IPS-20b (cell line): ENCODE measurements around the gene TAF1B.

Experiments
- H3K27ac ChIP-seq: one replicate; pipeline ENCODE4 v1.5.1; 2013; ENCODE audit warnings: low read length
- H3K27me3 ChIP-seq: 2 replicates; pipeline ENCODE4 v1.6.1; 2013; ENCODE audit warnings: mild to moderate bottlenecking, low read length, inconsistent platforms; ENCODE audit not compliant: insufficient read depth
- H3K36me3 ChIP-seq: 2 replicates; pipeline ENCODE4 v1.6.1; 2013; ENCODE audit warnings: low read depth, mild to moderate bottlenecking, inconsistent platforms, low read length, moderate library complexity; ENCODE audit not compliant: insufficient read depth
- H3K4me1 ChIP-seq: 2 replicates; pipeline ENCODE4 v1.6.1; 2013; ENCODE audit warnings: mild to moderate bottlenecking, control low read depth, inconsistent platforms, low read length, moderate library complexity; ENCODE audit not compliant: insufficient read depth
- H3K4me3 ChIP-seq: 2 replicates; pipeline ENCODE4 v1.5.1; 2013; ENCODE audit warnings: mild to moderate bottlenecking, low read length, inconsistent platforms
- H3K9ac ChIP-seq: 2 replicates; pipeline ENCODE4 v1.6.1; 2013; ENCODE audit warnings: low read depth, mild to moderate bottlenecking, inconsistent platforms, low read length, moderate library complexity
- H3K9me3 ChIP-seq: 2 replicates; pipeline ENCODE4 v1.6.1; 2013; ENCODE audit warnings: mild to moderate bottlenecking, low read depth, low read length, inconsistent platforms; ENCODE audit not compliant: insufficient read depth

The TAF1B gene

DNA sequence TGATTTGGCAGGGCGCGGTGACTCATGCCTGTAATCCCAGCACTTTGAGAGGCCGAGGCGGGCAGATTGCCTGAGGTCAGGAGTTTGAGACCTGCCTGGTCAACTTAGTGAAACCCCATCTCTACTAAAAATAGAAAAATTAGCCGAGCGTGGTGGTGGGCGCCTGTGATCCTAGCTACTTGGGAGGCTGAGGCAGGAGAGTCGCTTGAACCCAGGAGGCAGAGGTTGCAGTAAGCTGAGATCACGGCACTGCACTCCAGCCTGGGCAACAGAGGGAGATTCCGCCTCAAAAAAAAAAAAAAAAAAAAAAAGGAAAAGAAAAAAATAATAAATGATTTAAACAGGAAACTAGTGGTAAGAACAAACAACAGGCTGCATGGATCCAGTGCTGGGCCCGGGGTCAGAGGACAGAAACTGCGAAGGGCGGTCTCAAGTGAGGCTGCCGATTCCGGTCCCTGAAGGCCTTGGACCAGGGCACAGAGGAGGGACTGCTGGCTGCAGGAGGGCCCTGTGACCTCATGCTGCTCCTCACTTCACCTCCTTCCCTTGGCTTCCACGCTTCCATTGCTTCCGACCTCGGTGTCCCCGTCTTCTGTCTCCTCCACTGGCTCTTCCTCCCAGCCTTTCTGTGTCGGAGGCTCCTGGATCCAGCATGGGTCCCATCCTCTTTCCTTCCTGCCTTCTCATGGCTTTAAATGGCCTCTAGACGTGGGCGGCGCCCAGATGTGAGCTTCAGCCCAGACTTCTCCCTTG is 106.1 kb downstream of the TAF1B start:
- Histone ChIP-seq H3K9ac (no peak overlapping the region), H3K36me3 (no peaks in the 10 kb centered on the region), H3K27ac (no peak overlapping the region), H3K27me3 (peaks cover 54% of the 10 kb centered on the region), H3K4me1 (no peaks in the 10 kb centered on the region), H3K4me3 (no peak overlapping the region), H3K9me3 (no peaks in the 10 kb centered on the region)

DNA sequence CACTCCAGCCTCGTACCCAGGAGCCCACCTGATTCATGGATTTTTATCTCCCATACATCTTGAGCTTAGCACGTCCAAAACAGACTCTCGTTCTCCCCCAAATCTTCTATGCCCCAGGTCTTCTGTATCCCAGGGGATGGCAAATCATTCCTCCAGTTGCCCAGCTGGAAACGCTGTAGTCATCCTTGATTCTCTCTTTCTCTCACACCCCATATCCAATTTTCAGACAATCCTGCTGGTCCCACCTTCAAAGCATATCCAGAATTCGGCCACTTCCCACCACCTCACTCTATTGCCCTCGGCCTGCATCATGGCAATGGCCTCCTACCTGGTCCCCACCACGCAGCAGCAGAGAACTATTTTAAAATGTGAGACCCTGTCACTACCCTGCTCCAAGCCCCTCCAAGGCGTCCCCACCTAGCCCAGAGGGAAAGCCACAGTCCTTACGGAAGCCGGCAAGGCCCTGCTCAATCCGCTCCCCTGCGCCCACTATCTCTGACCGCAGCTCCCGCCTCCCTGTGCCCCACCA is 106.8 kb downstream of the TAF1B start:
- H3K9me3 ChIP-seq = no peaks in the 10 kb centered on the region
- no peak overlapping the region for H3K9ac ChIP-seq
- H3K4me1 ChIP-seq = no peaks in the 10 kb centered on the region
- peak overlapping the region; percentile 67; the same call in 1 of the 2 replicates for H3K4me3 ChIP-seq
- no peaks in the 10 kb centered on the region for H3K36me3 ChIP-seq
- H3K27ac ChIP-seq = no peak overlapping the region
- peaks cover 60% of the 10 kb centered on the region for H3K27me3 ChIP-seq

DNA sequence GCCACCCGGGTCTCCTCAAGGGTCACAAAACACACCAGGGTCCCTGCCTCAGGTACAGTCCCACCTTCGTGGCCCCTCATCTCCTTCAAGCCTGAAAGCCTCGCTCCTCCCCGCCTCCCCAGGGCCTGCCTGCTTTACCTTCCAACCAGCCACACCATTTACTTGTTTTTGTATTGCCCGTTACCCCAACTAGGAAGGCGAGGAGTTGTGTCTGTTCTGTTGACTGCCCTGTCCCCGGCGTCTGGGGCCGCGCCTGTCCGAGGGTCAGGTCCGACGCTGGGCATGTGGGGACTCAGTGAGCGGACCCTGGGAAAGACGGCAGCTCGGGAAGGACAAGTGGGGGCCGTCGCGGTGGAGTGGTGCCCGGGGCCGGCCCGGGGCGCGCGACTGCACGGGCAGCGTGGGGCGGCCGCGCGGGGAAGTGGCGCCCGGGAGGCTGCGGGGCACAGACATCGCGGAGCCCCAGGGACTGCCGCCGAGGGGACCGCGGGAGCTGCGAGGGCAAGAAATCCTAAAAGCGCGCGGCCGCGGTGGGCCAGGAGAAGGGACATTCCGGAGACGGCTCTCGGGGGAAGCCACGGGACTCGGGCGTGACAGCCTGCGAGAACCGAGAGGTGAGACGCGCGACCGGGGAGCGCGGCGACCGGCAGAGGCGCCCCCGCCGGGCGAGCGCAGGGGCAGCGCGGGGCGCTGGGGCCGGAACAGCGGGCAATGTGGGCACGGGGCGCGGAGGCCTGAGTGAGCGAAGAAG is 107.4 kb downstream of the TAF1B start:
- Histone ChIP-seq H3K9ac (no peak overlapping the region), H3K27ac (no peak overlapping the region), H3K9me3 (no peaks in the 10 kb centered on the region), H3K4me3 (peak overlapping the region; percentile 67; the same call in 1 of the 2 replicates), H3K4me1 (no peaks in the 10 kb centered on the region), H3K36me3 (no peaks in the 10 kb centered on the region), H3K27me3 (peaks cover 62% of the 10 kb centered on the region)

DNA sequence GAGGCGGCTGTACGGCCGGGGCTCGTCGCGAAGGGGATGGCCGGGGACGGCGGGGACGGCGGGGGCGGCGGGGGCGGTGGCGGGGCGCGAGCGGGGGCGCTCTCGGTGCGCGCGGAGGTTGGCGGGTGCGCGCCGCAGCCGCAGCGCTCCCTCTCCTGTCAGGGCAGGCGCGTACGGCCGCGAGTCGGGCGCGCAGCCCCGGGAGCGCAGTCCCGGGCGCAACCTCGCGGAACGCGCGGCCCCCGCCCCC is 107.9 kb downstream of the TAF1B start:
- peaks cover 62% of the 10 kb centered on the region for H3K27me3 ChIP-seq
- H3K4me3 ChIP-seq = peak overlapping the region; percentile 67; the same call in 1 of the 2 replicates
- H3K9ac ChIP-seq = no peak overlapping the region
- H3K9me3 ChIP-seq = no peaks in the 10 kb centered on the region
- H3K27ac ChIP-seq = no peak overlapping the region
- H3K36me3 ChIP-seq = no peaks in the 10 kb centered on the region
- H3K4me1 ChIP-seq = no peaks in the 10 kb centered on the region

DNA sequence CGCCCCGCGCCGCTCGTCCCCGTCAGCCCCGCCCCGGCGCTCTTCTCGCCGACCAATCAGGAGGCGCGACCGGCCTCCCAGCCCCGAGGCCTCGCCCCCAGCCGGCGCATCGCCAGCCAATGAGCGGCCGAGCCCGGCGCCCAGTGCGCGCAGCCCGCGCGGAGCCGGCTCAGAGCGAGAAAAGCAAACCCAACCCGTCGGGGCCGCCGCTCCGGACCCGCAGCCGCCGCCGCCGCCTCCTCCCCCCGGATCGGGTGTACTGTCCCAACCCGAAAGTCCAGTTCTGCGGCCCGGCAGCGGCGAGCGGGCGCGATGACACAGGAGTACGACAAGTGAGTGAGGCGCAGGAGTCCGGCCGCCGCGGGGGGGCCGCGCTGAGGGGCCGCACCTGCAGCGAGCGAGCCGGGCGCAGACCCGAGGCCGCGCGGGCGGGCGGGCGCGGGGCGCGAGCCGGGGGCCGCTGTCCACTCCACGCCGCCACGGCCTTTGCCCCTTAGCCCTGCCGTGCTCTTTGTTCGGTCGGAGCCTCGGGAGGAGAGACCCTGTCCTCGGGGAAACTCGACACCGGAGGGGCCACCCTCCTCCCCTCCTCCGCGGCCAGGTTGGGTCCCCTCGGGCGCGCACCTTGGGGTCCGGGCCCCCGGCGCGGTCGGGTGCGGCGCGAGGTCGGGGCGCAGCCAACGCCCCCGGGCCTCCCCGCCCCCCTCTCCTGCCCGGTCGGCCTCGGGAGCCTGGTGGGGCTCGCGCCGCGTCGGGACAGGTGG is 108.4 kb downstream of the TAF1B start, which contains the start of gene GRHL1:
TSS of gene GRHL1 (plus strand) at position 172 of the 764 bp plus-strand sequence. CDS start at position 313, 141 bp downstream.
- H3K9ac ChIP-seq = no peak within 1 kb of the TSS
- no peaks in the 10 kb centered on the region for H3K36me3 ChIP-seq
- no peaks in the 10 kb centered on the region for H3K4me1 ChIP-seq
- H3K9me3 ChIP-seq = no peaks in the 10 kb centered on the region
- H3K4me3 ChIP-seq = peak within 1 kb of the TSS; percentile 67
- no peak within 1 kb of the TSS for H3K27ac ChIP-seq
- H3K27me3 ChIP-seq = peaks cover 62% of the 10 kb centered on the region

DNA sequence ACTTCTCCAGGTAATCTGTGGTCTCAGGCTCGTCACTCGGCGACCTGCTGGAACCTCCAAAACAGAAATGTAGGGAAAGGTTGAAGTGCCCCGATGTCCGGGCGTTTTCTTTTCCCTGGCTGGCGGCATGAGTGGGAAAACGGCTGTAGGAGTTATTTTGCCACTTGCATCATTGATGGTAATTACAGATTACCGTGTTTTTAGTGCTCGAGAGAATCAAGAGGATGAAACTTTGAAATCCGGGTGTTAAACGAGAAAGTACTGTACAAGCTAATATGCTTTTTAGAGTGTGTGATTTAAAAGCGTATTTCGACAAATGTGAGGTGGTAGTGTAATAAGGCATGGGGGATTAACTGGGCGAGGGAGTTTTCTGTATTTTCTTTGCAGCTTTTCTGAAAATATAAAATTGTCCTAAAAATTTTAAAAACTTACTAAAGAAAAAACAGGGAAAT is 109.0 kb downstream of the TAF1B start:
- Histone ChIP-seq H3K4me3 (peak overlapping the region; percentile 41), H3K9me3 (no peaks in the 10 kb centered on the region), H3K27me3 (peaks cover 62% of the 10 kb centered on the region), H3K9ac (no peak overlapping the region), H3K27ac (no peak overlapping the region), H3K36me3 (no peaks in the 10 kb centered on the region), H3K4me1 (no peaks in the 10 kb centered on the region)

DNA sequence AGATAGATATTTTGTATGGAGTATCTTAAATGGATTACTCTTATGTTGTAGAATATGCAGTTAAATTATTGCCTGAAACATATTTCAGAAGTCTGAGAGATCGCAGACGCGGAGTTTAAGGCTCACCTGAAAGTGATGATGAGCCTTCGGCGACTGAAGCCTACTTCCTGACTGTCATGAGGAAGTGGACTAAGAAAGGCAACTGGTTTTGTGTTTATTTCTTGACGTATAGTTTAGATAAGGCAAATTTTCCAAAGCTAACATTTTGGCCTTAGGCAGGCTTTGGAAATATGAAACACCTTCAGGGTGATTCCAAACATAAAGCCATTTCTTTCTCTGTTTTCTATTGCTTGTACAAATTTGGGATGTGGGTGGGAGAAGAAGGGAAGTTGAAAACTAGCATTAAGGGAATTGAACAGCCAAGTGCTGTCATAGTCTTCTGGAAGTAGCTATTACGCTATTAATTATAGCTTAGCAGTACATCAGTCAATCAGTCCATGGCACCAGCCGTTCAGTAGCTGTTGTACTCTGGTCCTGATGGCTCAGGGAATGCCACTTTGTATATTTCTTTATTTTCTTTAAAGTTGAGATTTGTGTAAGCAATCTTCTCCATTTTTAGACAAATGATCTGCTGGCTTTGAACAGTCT is 109.7 kb downstream of the TAF1B start:
- H3K36me3 ChIP-seq = no peaks in the 10 kb centered on the region
- H3K9me3 ChIP-seq = no peaks in the 10 kb centered on the region
- peaks cover 62% of the 10 kb centered on the region for H3K27me3 ChIP-seq
- no peaks in the 10 kb centered on the region for H3K4me1 ChIP-seq
- no peak overlapping the region for H3K27ac ChIP-seq
- H3K9ac ChIP-seq = no peak overlapping the region
- no peak overlapping the region for H3K4me3 ChIP-seq

DNA sequence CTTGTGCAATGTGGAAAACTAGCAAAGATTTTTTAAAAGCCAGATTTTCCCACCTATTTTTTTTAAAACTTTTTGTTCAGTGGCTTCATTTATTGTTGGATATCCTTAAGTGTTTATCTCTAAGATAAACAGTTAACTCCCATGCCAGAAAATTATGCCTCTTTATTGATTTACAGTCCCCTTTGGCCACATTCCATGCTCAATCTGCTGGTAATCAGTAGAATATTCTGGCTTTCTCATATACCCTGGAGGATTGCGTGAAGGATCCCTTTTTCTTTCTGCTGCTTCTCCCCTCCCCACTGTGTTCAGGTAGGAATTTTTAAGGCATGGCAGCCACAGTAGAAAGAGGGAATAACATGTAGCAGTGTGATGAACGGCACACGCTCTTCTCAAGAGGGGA is 110.9 kb downstream of the TAF1B start:
- no peak overlapping the region for H3K9ac ChIP-seq
- H3K4me1 ChIP-seq = no peaks in the 10 kb centered on the region

DNA sequence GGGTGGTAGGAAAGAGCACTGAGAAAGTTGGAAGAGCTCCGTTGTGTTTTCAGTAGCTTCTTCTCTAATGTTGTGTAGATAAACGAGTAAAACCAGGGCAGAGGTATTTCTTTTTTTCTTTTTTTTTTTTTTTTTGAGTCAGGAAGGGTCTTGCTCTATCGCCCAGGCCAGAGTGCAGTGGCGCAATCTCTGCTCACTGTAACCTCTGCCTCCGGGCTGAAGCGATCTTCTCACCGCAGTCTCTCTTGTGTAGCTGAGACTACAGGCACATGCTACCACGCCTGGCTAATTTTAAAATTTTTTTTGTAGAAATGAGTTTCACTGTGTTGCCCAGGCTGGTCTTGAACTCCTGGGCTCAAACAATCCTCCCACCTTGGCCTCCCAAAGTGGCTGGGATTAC is 114.8 kb downstream of the TAF1B start:
- Histone ChIP-seq H3K4me3 (no peak overlapping the region), H3K4me1 (no peaks in the 10 kb centered on the region), H3K9ac (no peak overlapping the region), H3K36me3 (no peaks in the 10 kb centered on the region), H3K9me3 (no peaks in the 10 kb centered on the region), H3K27me3 (peaks cover 21% of the 10 kb centered on the region), H3K27ac (no peak overlapping the region)

More for the DNA sequence above, 110.9 kb downstream of the TAF1B start:
- Histone ChIP-seq H3K27me3 (peaks cover 53% of the 10 kb centered on the region), H3K4me3 (no peak overlapping the region), H3K27ac (no peak overlapping the region), H3K36me3 (no peaks in the 10 kb centered on the region), H3K9me3 (no peaks in the 10 kb centered on the region)

DNA sequence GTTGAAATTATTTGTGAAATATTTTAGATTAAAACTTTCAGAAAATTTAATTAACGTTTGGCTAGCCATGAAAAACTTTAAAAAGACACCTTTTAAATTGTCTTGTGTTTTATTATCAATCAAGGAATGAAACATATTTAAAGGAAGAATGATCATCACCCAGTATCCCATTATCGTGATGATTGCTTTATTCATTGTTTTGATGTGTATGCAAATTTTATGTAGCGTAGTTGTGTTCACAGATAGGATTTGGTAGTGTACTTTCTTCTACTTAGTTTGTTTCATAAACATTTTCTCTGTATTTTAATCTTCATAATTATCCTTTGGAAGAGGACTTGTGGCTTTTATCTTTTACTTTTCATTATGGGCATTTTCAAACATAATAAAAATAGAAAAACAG is 116.0 kb downstream of the TAF1B start:
- H3K27me3 ChIP-seq = peaks cover 9% of the 10 kb centered on the region
- H3K27ac ChIP-seq = no peak overlapping the region
- H3K9me3 ChIP-seq = no peaks in the 10 kb centered on the region
- no peaks in the 10 kb centered on the region for H3K36me3 ChIP-seq
- no peak overlapping the region for H3K4me3 ChIP-seq
- H3K4me1 ChIP-seq = no peaks in the 10 kb centered on the region
- H3K9ac ChIP-seq = no peak overlapping the region

DNA sequence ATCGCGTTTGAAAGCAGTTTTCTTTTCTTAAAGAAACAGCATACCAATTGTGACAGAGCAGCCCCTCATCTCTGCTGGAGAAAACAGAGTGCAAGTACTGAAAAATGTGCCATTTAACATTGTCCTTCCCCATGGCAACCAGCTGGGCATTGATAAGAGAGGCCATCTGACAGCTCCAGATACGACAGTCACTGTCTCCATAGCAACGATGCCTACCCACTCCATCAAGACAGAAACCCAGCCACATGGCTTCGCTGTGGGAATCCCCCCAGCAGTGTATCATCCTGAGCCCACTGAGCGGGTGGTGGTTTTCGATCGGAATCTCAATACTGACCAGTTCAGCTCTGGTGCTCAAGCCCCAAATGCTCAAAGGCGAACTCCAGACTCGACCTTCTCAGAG is 117.7 kb downstream of the TAF1B start:
- no peaks in the 10 kb centered on the region for H3K9me3 ChIP-seq
- no peaks in the 10 kb centered on the region for H3K36me3 ChIP-seq
- no peak overlapping the region for H3K9ac ChIP-seq
- H3K4me1 ChIP-seq = no peaks in the 10 kb centered on the region
- H3K27ac ChIP-seq = no peak overlapping the region
- no peaks in the 10 kb centered on the region for H3K27me3 ChIP-seq
- H3K4me3 ChIP-seq = no peak overlapping the region
